ENCODE measurements around the gene DLL3.

- TF ChIP-seq CTCF (IDR thresholded peaks at IDR 0.05; ENCODE audit: insufficient read depth, low read length, poor library complexity, severe bottlenecking) (no peak), EZH2phosphoT487 (conservative IDR thresholded peaks at IDR 0.05; ENCODE audit: low read length) (no peak)
Observed at GRCh38 chr19:39518975-39519374, 20.2 kb downstream of the DLL3 start.

All from SU-DHL-6 (cell line).